ENCODE data around the gene ARRDC2. TPM values are rescaled to one million over a fixed set of nuclear protein-coding genes. Genes with fewer than 3 reads are reported as not detected.

ARRDC2 gene
- total and polyA plus RNA-seq, 2 of the 13 experiments (the other 11 are each of a cell fraction or from before 2014, with no cell fraction given): 2.1 to 3.4 TPM

DNA sequence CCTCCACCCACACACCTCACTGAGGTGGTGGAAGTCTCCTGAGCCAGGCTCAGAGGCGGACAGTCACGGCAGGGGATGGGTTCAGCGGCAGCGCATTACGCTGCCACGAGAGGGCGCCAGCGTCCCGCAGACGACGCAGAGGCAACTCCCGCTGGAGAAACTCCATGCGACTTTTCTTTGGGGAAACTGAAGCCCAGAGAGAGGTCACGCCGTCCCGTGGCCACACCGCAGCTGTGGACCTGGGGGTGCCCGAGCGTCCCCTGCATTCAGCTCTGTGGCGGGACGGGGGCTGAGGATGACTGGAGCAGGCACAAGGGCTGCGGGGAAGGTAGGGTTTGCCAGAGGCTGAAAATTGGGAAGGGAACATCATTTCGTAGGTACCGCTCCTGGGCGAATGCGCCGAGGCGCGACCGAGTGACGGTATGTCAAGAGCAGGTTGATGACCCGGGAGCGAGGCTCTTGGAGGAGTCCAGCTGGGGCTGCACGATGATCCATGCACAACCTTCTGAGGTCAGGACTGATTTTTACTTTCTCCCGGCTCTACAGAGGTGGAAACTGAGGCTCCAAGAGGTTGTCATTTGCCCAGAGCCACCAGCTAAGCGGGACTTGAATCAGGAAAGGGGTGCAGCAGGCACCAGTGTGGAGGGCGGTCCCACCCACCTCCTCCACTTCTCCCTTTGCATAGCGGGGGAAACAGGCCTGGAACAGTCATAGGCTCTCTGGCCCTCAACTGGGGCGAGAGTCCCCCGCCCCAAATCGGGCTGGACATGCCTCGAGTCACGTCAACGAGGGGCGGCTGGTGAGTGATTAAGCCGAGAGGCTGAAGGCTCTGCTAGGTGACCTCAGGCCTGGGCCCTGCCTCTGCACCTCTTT is 690 bp upstream of the ARRDC2 start:
- 0 out of 2 replicates have a peak overlapping the region, but pooled peaks have one; percentile 13 for H3K9ac ChIP-seq (ENCODE audit: insufficient read depth, low read depth, low read length)
- H3K36me3 ChIP-seq (replicated peaks in 1 of 2; ENCODE audit: control insufficient read depth in 1 of 2, insufficient read depth in 2 of 2, low read length in 2 of 2): peaks cover 5% of the 10 kb centered on the region in 2 experiments; a peak in 3 of 5 replicates
- FAIRE-seq (peak; percentile 47), ATAC-seq (peak; percentile 88), DNase-seq (ENCODE audit: low spot score) (peak; percentile 46)
- in situ Hi-C loops (cut with HindIII; ENCODE audit: extremely low pct_ligation_motif_present, low pct_unique_long_range_greater_than_20kb): loop anchor here (5.0 to 10.0 kb wide), 2 partner anchors 50 to 168 kb away; partner anchors contain the start of gene IFI30
- H3K79me2 ChIP-seq (ENCODE audit: insufficient read depth, low read length): no peaks in the 10 kb centered on the region
- POLR2A ChIA-PET: interaction anchor here (1.3 kb wide), 1 partner anchor 49 kb away, joined by 3 read pairs; no protein-coding TSS in a partner anchor
- CTCF ChIA-PET (ENCODE audit: low intra/inter-chr PET ratio, low total read pairs): interaction anchor here (0.6 to 3.0 kb wide), 2 partner anchors 50 to 59 kb away, joined by 3 to 85 read pairs; no protein-coding TSS in a partner anchor
- H3K4me2 ChIP-seq (ENCODE audit: low read depth, low read length): peak overlapping the region; percentile 64
- no TSS peak for BruUV-seq (replicated peaks)
- peak overlapping the region; percentile 36 to 52 (median 40); a peak in 5 of 6 replicates for H3K4me3 ChIP-seq (replicated peaks in 1 of 3; ENCODE audit: insufficient read depth in 1 of 3, low read depth in 2 of 3, low read length in 3 of 3)
- WGBS (ENCODE audit: low lambda C conversion rate): 38% methylated on average over 22 of the region's 46 CpGs
- H3K4me1 ChIP-seq (ENCODE audit: insufficient read depth, low read length): peaks cover 31% of the 10 kb centered on the region
- no peak overlapping the region for H2AFZ ChIP-seq (ENCODE audit: low read length)
- H4K20me1 ChIP-seq (ENCODE audit: insufficient read depth, low read length): no peaks in the 10 kb centered on the region
- no peak overlapping the region for H3K27ac ChIP-seq (ENCODE audit: extremely low read length, insufficient read depth, low read length)
- intact Hi-C loops (cut with micrococcal nuclease; ENCODE audit: unreplicated experiment): loop anchor here (1.0 kb wide), 1 partner anchor 51 kb away; no protein-coding TSS in a partner anchor
- H3K27me3 ChIP-seq (ENCODE audit: control insufficient read depth in 1 of 2, insufficient read depth in 2 of 2, low read length in 2 of 2): no peaks in the 10 kb centered on the region
- H3K9me3 ChIP-seq (ENCODE audit: low read length): no peaks in the 10 kb centered on the region
- TF ChIP-seq KAT7 (CRISPR knock-in tag; IDR thresholded peaks at IDR 0.05; ENCODE audit: borderline replicate concordance) (no peak), SP2 (CRISPR knock-in tag; IDR thresholded peaks at IDR 0.05) (no peak), ZNF138 (CRISPR knock-in tag; IDR thresholded peaks at IDR 0.05; ENCODE audit: low read depth) (peak; percentile 11; the same call in 1 of the 2 replicates), HOXA9 (CRISPR knock-in tag; IDR thresholded peaks at IDR 0.05; ENCODE audit: borderline replicate concordance) (no peak), SRSF9 (IDR thresholded peaks at IDR 0.05; ENCODE audit: borderline replicate concordance, insufficient read depth, low read depth, low read length, poor library complexity, severe bottlenecking) (no peak), ZNF773 (CRISPR knock-in tag; IDR thresholded peaks at IDR 0.05; ENCODE audit: borderline replicate concordance) (no peak), MTA3 (CRISPR knock-in tag; IDR thresholded peaks at IDR 0.05) (no peak), CREM (IDR thresholded peaks at IDR 0.05) (no peak), CREM (CRISPR knock-in tag; IDR thresholded peaks at IDR 0.05) (no peak), ZBTB7B (CRISPR knock-in tag; IDR thresholded peaks at IDR 0.05) (peak; percentile 50; the same call in 1 of the 2 replicates), ZFAT (CRISPR knock-in tag; conservative IDR thresholded peaks at IDR 0.05) (no peak), ZBTB33 (CRISPR knock-in tag; IDR thresholded peaks at IDR 0.05) (peak; percentile 75), HOMEZ (CRISPR knock-in tag; IDR thresholded peaks at IDR 0.05; ENCODE audit: low read depth) (peak; percentile 41; the same call in 1 of the 2 replicates)
- TF ChIP-seq, protein P1, sequence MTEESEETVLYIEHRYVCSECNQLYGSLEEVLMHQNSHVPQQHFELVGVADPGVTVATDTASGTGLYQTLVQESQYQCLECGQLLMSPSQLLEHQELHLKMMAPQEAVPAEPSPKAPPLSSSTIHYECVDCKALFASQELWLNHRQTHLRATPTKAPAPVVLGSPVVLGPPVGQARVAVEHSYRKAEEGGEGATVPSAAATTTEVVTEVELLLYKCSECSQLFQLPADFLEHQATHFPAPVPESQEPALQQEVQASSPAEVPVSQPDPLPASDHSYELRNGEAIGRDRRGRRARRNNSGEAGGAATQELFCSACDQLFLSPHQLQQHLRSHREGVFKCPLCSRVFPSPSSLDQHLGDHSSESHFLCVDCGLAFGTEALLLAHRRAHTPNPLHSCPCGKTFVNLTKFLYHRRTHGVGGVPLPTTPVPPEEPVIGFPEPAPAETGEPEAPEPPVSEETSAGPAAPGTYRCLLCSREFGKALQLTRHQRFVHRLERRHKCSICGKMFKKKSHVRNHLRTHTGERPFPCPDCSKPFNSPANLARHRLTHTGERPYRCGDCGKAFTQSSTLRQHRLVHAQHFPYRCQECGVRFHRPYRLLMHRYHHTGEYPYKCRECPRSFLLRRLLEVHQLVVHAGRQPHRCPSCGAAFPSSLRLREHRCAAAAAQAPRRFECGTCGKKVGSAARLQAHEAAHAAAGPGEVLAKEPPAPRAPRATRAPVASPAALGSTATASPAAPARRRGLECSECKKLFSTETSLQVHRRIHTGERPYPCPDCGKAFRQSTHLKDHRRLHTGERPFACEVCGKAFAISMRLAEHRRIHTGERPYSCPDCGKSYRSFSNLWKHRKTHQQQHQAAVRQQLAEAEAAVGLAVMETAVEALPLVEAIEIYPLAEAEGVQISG (CRISPR knock-in tag; IDR thresholded peaks at IDR 0.05): peak; percentile 41; the same call in 1 of the 2 replicates
- TF ChIP-seq, protein P2, sequence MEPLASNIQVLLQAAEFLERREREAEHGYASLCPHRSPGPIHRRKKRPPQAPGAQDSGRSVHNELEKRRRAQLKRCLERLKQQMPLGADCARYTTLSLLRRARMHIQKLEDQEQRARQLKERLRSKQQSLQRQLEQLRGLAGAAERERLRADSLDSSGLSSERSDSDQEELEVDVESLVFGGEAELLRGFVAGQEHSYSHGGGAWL (CRISPR knock-in tag; IDR thresholded peaks at IDR 0.05): no peak
- TF ChIP-seq, protein P3, sequence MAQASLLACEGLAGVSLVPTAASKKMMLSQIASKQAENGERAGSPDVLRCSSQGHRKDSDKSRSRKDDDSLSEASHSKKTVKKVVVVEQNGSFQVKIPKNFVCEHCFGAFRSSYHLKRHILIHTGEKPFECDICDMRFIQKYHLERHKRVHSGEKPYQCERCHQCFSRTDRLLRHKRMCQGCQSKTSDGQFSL (CRISPR knock-in tag; IDR thresholded peaks at IDR 0.05): peak; percentile 75
